WTC11 (cell line): Measurements from ENCODE around the gene SVOP. TPM values are rescaled to one million over a fixed set of nuclear protein-coding genes. Genes with fewer than 3 reads are reported as not detected.

Source experiments
- ATAC-seq: fragments of 200-7000 bp; cut with Tn5 transposase; 2 replicates; pipeline ENCODE4 v1.10.0; 2021; ENCODE audit warnings: mild to moderate bottlenecking, moderate library complexity
- CTCF ChIA-PET: fragments of 300-600 bp; sonication (Branson Sonifier 250); formaldehyde crosslinking; loops from one replicate; lab custom pipeline; 2021; ENCODE audit warnings: antibody characterized with exemption; lab: Charles Lee
- POLR2A ChIA-PET: fragments of 350-600 bp; sonication (Branson Sonifier 250); formaldehyde crosslinking; loops from one replicate; lab custom pipeline; 2021; ENCODE audit warnings: antibody characterized with exemption; lab: Charles Lee
- DNase-seq: peaks from one replicate; pipeline ENCODE4 v3.0.0; 2021; ENCODE audit warnings: low spot score
- H3K27ac Mint-ChIP-seq: 2 replicates; pipeline ENCODE4 v1.8.0; 2021; ENCODE audit warnings: mixed read lengths
- H3K27me3 Mint-ChIP-seq: 2 replicates; pipeline ENCODE4 v1.8.0; 2021; ENCODE audit warnings: low read depth, mild to moderate bottlenecking, moderate library complexity, mixed read lengths
- H3K36me3 Mint-ChIP-seq: 2 replicates; pipeline ENCODE4 v1.8.0; 2021; ENCODE audit warnings: mixed read lengths
- H3K4me1 Mint-ChIP-seq: 2 replicates; pipeline ENCODE4 v1.8.0; 2022; ENCODE audit warnings: mixed read lengths
- H3K4me3 Mint-ChIP-seq: 2 replicates; pipeline ENCODE4 v1.8.0; 2021; ENCODE audit warnings: mild to moderate bottlenecking, moderate library complexity, mixed read lengths
- H3K9me3 Mint-ChIP-seq: 2 replicates; pipeline ENCODE4 v1.8.0; 2021; ENCODE audit warnings: mixed read lengths
- ELF4 ChIP-seq: sonication (generic); formaldehyde crosslinking; IDR thresholded peaks from 2 replicates; pipeline ENCODE4 v1.8.1; 2022; ENCODE audit warnings: low read depth, mild to moderate bottlenecking, moderate library complexity, missing genetic modification reagents
- GTF2I ChIP-seq: fragments of 250-450 bp; sonication (Bioruptor Pico); conservative IDR thresholded peaks from 2 replicates; pipeline ENCODE4 v1.4.0; 2021; ENCODE audit warnings: mild to moderate bottlenecking
- NFE2L1 ChIP-seq: sonication (generic); formaldehyde crosslinking; IDR thresholded peaks from 2 replicates; pipeline ENCODE4 v1.8.1; 2023; ENCODE audit warnings: missing genetic modification reagents
- TEAD1 ChIP-seq: sonication (generic); formaldehyde crosslinking; IDR thresholded peaks from 2 replicates; pipeline ENCODE4 v1.8.0; 2022; ENCODE audit warnings: mild to moderate bottlenecking, missing genetic modification reagents
- ZNF232 ChIP-seq: sonication (generic); formaldehyde crosslinking; IDR thresholded peaks from 2 replicates; pipeline ENCODE4 v1.8.0; 2022; ENCODE audit warnings: mild to moderate bottlenecking, missing genetic modification reagents
- total RNA-seq: library from RNA; stranded (reverse); gene quantifications from 3 replicates; pipeline ENCODE4 v1.2.3, GENCODE V29; 2021
- TF ChIP-seq, protein P1 (sequence below): sonication (generic); formaldehyde crosslinking; IDR thresholded peaks from 2 replicates; pipeline ENCODE4 v1.8.0; 2022; ENCODE audit warnings: mild to moderate bottlenecking, missing genetic modification reagents
- TF ChIP-seq, protein P2 (sequence below): fragments of 250-450 bp; sonication (Bioruptor Pico); IDR thresholded peaks from 2 replicates; pipeline ENCODE4 v1.9.0; 2021; ENCODE audit warnings: mild to moderate bottlenecking
- TF ChIP-seq, protein P3 (sequence below): sonication (generic); formaldehyde crosslinking; IDR thresholded peaks from 2 replicates; pipeline ENCODE4 v1.8.0; 2023; ENCODE audit warnings: missing genetic modification reagents, mild to moderate bottlenecking, borderline replicate concordance
- TF ChIP-seq, protein P4 (sequence below): fragments of 250-450 bp; sonication (Bioruptor Pico); IDR thresholded peaks from 2 replicates; pipeline ENCODE4 v1.9.0; 2021; ENCODE audit warnings: mild to moderate bottlenecking, borderline replicate concordance
- TF ChIP-seq, protein P5 (sequence below): sonication (generic); formaldehyde crosslinking; IDR thresholded peaks from 2 replicates; pipeline ENCODE4 v1.8.1; 2023; ENCODE audit warnings: mild to moderate bottlenecking, missing genetic modification reagents, moderate library complexity
- TF ChIP-seq, protein P6 (sequence below): sonication (generic); formaldehyde crosslinking; IDR thresholded peaks from 2 replicates; pipeline ENCODE4 v1.8.1; 2023; ENCODE audit warnings: mild to moderate bottlenecking, missing genetic modification reagents

The SVOP gene
- total RNA-seq, 1 experiment from 2014 or later = 0.04 TPM

DNA sequence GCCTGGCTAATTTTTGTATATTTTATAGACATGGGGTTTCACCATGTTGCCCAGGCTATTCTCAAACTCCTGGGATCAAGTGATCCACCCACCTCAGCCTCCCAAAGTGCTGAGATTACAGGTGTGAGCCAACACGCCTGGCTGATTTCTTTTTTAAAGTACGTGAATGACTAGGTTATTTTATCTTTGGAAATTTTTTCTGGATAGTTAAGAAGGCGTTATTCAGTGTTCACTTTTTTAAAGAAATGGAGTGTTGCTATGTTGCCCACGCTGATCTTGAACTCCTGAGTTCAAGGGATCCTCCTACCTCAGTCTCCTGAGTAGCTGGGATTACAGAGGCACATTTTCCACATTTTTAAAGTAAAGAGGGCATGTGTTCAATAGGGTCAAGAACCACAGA is 58.6 kb downstream of the SVOP start:
- ATAC-seq (no peak), DNase-seq (no peak)
- ChIA-PET POLR2A (no interaction called here), CTCF (interaction anchor here (1.2 kb wide), 1 partner anchor 12 kb away, joined by 3 read pairs; no protein-coding TSS in a partner anchor)
- no peaks in the 10 kb centered on the region for H3K4me1 Mint-ChIP-seq
- TF ChIP-seq, protein P1, sequence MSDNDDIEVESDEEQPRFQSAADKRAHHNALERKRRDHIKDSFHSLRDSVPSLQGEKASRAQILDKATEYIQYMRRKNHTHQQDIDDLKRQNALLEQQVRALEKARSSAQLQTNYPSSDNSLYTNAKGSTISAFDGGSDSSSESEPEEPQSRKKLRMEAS (CRISPR knock-in tag) = no peak
- TF ChIP-seq TEAD1 (CRISPR knock-in tag) = no peak
- TF ChIP-seq, protein P2, sequence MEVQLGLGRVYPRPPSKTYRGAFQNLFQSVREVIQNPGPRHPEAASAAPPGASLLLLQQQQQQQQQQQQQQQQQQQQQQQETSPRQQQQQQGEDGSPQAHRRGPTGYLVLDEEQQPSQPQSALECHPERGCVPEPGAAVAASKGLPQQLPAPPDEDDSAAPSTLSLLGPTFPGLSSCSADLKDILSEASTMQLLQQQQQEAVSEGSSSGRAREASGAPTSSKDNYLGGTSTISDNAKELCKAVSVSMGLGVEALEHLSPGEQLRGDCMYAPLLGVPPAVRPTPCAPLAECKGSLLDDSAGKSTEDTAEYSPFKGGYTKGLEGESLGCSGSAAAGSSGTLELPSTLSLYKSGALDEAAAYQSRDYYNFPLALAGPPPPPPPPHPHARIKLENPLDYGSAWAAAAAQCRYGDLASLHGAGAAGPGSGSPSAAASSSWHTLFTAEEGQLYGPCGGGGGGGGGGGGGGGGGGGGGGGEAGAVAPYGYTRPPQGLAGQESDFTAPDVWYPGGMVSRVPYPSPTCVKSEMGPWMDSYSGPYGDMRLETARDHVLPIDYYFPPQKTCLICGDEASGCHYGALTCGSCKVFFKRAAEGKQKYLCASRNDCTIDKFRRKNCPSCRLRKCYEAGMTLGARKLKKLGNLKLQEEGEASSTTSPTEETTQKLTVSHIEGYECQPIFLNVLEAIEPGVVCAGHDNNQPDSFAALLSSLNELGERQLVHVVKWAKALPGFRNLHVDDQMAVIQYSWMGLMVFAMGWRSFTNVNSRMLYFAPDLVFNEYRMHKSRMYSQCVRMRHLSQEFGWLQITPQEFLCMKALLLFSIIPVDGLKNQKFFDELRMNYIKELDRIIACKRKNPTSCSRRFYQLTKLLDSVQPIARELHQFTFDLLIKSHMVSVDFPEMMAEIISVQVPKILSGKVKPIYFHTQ (CRISPR knock-in tag) = no peak
- TF ChIP-seq, protein P3, sequence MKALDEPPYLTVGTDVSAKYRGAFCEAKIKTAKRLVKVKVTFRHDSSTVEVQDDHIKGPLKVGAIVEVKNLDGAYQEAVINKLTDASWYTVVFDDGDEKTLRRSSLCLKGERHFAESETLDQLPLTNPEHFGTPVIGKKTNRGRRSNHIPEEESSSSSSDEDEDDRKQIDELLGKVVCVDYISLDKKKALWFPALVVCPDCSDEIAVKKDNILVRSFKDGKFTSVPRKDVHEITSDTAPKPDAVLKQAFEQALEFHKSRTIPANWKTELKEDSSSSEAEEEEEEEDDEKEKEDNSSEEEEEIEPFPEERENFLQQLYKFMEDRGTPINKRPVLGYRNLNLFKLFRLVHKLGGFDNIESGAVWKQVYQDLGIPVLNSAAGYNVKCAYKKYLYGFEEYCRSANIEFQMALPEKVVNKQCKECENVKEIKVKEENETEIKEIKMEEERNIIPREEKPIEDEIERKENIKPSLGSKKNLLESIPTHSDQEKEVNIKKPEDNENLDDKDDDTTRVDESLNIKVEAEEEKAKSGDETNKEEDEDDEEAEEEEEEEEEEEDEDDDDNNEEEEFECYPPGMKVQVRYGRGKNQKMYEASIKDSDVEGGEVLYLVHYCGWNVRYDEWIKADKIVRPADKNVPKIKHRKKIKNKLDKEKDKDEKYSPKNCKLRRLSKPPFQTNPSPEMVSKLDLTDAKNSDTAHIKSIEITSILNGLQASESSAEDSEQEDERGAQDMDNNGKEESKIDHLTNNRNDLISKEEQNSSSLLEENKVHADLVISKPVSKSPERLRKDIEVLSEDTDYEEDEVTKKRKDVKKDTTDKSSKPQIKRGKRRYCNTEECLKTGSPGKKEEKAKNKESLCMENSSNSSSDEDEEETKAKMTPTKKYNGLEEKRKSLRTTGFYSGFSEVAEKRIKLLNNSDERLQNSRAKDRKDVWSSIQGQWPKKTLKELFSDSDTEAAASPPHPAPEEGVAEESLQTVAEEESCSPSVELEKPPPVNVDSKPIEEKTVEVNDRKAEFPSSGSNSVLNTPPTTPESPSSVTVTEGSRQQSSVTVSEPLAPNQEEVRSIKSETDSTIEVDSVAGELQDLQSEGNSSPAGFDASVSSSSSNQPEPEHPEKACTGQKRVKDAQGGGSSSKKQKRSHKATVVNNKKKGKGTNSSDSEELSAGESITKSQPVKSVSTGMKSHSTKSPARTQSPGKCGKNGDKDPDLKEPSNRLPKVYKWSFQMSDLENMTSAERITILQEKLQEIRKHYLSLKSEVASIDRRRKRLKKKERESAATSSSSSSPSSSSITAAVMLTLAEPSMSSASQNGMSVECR (CRISPR knock-in tag) = no peak
- TF ChIP-seq, protein P4, sequence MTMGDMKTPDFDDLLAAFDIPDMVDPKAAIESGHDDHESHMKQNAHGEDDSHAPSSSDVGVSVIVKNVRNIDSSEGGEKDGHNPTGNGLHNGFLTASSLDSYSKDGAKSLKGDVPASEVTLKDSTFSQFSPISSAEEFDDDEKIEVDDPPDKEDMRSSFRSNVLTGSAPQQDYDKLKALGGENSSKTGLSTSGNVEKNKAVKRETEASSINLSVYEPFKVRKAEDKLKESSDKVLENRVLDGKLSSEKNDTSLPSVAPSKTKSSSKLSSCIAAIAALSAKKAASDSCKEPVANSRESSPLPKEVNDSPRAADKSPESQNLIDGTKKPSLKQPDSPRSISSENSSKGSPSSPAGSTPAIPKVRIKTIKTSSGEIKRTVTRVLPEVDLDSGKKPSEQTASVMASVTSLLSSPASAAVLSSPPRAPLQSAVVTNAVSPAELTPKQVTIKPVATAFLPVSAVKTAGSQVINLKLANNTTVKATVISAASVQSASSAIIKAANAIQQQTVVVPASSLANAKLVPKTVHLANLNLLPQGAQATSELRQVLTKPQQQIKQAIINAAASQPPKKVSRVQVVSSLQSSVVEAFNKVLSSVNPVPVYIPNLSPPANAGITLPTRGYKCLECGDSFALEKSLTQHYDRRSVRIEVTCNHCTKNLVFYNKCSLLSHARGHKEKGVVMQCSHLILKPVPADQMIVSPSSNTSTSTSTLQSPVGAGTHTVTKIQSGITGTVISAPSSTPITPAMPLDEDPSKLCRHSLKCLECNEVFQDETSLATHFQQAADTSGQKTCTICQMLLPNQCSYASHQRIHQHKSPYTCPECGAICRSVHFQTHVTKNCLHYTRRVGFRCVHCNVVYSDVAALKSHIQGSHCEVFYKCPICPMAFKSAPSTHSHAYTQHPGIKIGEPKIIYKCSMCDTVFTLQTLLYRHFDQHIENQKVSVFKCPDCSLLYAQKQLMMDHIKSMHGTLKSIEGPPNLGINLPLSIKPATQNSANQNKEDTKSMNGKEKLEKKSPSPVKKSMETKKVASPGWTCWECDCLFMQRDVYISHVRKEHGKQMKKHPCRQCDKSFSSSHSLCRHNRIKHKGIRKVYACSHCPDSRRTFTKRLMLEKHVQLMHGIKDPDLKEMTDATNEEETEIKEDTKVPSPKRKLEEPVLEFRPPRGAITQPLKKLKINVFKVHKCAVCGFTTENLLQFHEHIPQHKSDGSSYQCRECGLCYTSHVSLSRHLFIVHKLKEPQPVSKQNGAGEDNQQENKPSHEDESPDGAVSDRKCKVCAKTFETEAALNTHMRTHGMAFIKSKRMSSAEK = no peak
- TF ChIP-seq GTF2I (CRISPR knock-in tag) = no peak
- no peaks in the 10 kb centered on the region for H3K27me3 Mint-ChIP-seq
- H3K9me3 Mint-ChIP-seq = no peaks in the 10 kb centered on the region
- no peaks in the 10 kb centered on the region for H3K36me3 Mint-ChIP-seq
- no peak overlapping the region for H3K27ac Mint-ChIP-seq
- H3K4me3 Mint-ChIP-seq = no peak overlapping the region

DNA sequence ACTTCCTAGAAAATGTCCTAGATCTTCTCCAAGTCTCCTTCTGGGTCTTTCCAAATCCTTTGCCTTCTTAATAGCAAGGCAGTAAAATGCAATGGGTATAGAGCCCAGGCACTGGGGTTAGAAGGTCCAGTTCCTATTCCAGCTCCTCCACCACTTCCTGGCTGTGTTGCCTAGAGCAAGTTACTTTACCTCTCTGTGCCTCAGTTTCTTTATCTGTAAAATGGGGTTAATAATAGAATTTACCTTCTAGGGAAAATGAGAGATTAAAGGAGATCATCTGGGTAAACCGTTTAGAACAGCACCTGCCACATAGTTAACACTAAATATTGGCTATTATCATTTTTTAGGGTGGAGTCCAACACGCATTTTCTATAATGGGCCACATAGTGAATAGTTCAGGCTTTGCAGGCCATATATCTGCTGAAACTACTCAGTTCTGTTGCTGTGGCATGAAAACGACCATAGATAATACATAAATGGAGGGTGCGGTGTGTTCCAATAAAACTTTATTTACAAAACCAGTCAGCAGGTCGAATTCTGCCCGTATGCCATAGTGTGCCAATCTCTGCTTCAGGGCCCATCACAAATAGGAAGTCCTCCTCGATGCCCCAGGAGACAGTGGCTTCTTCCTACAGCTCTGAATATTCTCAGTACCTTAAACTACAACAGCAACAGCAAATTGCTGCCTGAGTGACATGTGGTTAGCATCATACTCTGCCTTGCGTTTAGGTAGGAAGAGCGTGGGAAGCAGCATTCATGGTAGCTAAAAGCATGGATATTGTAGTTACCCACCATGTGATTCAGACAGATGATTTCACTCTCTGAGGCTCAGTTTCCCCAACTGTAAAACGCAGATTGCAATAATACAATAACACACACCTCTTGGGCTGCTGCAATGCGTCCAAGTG is 60.9 kb downstream of the SVOP start:
- no peaks in the 10 kb centered on the region for H3K9me3 Mint-ChIP-seq
- CTCF ChIA-PET = interaction anchor here (0.8 to 0.9 kb wide), 2 partner anchors 9 to 76 kb away, joined by 3 to 5 read pairs; no protein-coding TSS in a partner anchor

More for the DNA sequence above, 60.9 kb downstream of the SVOP start:
- peaks cover 4% of the 10 kb centered on the region for H3K27me3 Mint-ChIP-seq
- DNase-seq (no peak), ATAC-seq (no peak)
- no peak overlapping the region for H3K4me3 Mint-ChIP-seq
- H3K36me3 Mint-ChIP-seq = no peaks in the 10 kb centered on the region
- no peak overlapping the region for H3K27ac Mint-ChIP-seq
- no peak for TF ChIP-seq ZNF232 (CRISPR knock-in tag)
- TF ChIP-seq, protein P5, sequence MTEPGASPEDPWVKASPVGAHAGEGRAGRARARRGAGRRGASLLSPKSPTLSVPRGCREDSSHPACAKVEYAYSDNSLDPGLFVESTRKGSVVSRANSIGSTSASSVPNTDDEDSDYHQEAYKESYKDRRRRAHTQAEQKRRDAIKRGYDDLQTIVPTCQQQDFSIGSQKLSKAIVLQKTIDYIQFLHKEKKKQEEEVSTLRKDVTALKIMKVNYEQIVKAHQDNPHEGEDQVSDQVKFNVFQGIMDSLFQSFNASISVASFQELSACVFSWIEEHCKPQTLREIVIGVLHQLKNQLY (CRISPR knock-in tag) = no peak
- TF ChIP-seq, protein P6, sequence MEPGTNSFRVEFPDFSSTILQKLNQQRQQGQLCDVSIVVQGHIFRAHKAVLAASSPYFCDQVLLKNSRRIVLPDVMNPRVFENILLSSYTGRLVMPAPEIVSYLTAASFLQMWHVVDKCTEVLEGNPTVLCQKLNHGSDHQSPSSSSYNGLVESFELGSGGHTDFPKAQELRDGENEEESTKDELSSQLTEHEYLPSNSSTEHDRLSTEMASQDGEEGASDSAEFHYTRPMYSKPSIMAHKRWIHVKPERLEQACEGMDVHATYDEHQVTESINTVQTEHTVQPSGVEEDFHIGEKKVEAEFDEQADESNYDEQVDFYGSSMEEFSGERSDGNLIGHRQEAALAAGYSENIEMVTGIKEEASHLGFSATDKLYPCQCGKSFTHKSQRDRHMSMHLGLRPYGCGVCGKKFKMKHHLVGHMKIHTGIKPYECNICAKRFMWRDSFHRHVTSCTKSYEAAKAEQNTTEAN = no peak
- TF ChIP-seq, protein P3 (CRISPR knock-in tag) = no peak
- TF ChIP-seq NFE2L1 = no peak
- TF ChIP-seq ELF4 (CRISPR knock-in tag) = no peak
- H3K4me1 Mint-ChIP-seq = no peaks in the 10 kb centered on the region
- POLR2A ChIA-PET = interaction anchor here (1.2 kb wide), 1 partner anchor 10 kb away, joined by 3 read pairs; no protein-coding TSS in a partner anchor
